ENCODE data around the gene KDM2A.
"Not testable (repeated sequence)": the region's sequence is repeated elsewhere in the genome, so short reads cannot be mapped to it uniquely, and the experiment has no call there.

Gene KDM2A

DNA sequence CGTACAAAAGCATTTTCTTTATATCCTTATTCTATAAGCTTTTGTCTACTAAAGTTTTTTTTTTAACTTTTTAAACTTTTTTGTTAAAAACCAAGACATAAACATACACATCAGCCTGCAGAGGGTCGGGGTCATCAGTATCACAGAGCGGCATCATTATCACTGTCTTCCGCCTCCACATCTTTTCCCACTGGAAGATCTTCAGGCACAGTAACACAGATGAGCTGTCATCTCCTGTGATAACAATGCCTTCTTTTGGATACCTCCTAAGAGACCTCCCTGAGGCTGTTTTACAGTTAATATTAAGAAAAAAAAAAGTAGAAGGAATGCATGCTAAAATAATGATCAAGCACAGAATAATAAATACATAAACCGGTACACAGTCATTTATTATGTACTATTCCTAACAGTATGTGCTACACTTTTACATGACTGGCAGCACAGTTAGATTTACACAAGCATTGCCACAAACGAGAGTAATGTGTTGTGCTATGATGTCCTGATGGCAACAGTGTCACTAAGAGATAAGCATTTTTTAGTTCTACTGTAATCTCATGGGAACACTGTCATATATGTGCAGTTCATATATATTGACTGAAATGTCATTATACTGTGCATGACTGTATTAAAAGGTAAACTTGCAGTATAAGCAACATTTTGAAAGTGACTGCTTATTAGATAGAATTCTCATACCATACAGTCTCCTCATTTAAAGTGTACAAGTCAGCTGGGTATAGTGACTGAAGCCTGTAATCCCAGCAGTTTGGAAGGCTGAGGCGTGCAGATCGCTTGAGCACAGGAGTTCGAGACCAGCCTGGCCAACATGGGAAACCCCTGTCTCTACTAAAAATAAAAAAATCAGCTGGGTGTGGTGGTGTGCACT, 58.6 kb downstream of the KDM2A start:
- DNase-seq (ENCODE audit: low spot score in 2 of 2) (no peak), ATAC-seq (no peak)
- Mint-ChIP-seq H3K4me3 (no peak overlapping the region), H3K9me3 (no peaks in the 10 kb centered on the region), H3K4me1 (peaks cover 19% of the 10 kb centered on the region), H3K36me3 (peaks cover 42% of the 10 kb centered on the region), H3K27ac (no peak overlapping the region)

DNA sequence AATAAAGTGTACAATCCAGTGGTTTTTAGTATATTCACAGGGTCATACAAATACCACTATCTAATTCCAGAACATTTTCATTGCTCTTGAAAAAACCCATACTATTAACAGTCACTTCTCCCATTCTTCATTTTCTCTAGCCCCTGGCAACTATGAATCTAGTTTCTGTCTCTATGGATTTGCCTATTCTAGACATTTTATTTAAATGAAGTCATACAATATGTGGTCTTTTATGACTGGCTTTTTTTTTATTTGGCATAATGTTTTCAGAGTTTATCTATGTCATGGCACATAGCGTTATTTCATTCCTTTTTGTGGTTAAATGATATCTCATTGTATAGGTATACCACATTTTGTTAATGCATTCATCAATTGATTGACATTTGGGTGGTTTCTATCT, 59.4 kb downstream of the KDM2A start:
- Mint-ChIP-seq H3K36me3 (peaks cover 50% of the 10 kb centered on the region), H3K4me3 (no peak overlapping the region), H3K4me1 (peaks cover 19% of the 10 kb centered on the region), H3K9me3 (no peaks in the 10 kb centered on the region), H3K27ac (no peak overlapping the region)
- DNase-seq (ENCODE audit: low spot score in 2 of 2) (no peak), ATAC-seq (no peak)

DNA sequence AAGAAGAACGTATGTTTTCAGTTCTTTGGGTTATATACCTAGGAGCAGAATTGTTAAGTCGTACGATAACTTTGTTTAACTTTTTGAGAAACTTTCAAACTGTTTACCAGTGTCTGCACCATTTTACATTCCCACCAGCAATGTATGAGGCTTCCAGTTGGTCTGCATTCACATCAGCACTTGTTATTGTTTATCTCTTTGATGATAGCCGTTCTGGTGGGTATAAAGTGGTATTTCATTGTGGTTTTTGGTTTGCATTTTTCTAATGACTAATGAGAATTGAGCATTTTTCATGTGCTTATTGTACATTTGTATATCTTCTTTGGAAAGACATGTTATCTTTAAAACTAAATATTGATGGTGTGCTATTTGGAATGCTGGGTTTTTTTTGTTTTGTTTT, 59.8 kb downstream of the KDM2A start:
- Mint-ChIP-seq H3K4me3 (no peak overlapping the region), H3K36me3 (peaks cover 55% of the 10 kb centered on the region), H3K4me1 (peaks cover 19% of the 10 kb centered on the region), H3K27ac (no peak overlapping the region), H3K9me3 (no peaks in the 10 kb centered on the region)
- DNase-seq (ENCODE audit: low spot score in 2 of 2) (no peak), ATAC-seq (no peak)

DNA sequence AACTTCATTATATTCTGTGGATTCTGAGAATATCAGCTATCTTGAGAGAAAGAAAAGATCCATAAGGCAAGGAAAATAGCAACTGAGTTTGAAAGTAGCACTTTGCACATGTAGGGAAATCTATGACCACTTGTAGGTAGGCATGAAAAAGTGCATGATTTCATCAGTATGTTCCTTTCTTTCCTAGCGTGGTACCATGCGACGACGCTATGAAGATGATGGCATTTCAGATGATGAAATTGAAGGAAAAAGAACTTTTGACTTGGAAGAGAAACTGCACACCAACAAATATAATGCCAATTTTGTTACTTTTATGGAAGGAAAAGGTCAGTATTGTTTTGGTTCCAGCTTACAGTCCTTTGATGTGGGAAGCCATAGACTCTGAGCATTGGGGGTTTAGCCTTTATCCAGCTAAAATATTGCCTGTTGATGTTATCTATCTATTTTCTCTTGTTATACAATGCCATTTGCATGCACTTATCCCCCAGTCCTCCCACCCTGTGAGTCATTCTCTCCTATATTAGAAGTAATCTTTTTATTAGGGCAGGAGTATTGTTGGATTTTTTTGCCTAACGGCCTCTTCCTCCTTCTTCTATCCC, 60.9 kb downstream of the KDM2A start:
- Mint-ChIP-seq H3K27ac (no peak overlapping the region), H3K9me3 (no peaks in the 10 kb centered on the region), H3K4me3 (no peak overlapping the region), H3K4me1 (peaks cover 17% of the 10 kb centered on the region), H3K36me3 (peaks cover 60% of the 10 kb centered on the region)
- DNase-seq (ENCODE audit: low spot score in 2 of 2) (no peak), ATAC-seq (no peak)

DNA sequence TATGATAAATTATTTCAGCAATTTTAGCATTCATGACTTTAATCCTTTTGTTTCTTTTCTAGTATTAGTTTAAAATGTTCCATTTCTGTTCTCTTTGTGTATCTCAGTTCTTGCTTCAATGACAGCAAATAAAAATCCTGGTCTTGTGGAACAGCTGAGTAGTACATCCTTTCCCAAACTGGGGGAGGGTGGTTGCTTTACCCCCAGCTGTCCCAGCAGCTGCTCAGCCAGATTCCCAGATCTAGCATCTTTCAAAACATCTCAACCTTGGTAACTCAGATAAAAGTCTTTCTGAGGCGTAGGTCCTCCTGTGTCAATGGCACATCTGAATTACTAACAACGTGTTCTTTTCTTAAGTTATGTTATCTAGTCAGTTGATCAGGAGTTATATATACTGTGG, 75.0 kb downstream of the KDM2A start:
- H3K27ac Mint-ChIP-seq: no peak overlapping the region
- H3K4me1 Mint-ChIP-seq: peaks cover 4% of the 10 kb centered on the region
- H3K4me3 Mint-ChIP-seq: no peak overlapping the region
- H3K9me3 Mint-ChIP-seq: no peaks in the 10 kb centered on the region
- H3K36me3 Mint-ChIP-seq: peaks cover 90% of the 10 kb centered on the region
- ATAC-seq (no peak), DNase-seq (ENCODE audit: low spot score in 2 of 2) (no peak)

DNA sequence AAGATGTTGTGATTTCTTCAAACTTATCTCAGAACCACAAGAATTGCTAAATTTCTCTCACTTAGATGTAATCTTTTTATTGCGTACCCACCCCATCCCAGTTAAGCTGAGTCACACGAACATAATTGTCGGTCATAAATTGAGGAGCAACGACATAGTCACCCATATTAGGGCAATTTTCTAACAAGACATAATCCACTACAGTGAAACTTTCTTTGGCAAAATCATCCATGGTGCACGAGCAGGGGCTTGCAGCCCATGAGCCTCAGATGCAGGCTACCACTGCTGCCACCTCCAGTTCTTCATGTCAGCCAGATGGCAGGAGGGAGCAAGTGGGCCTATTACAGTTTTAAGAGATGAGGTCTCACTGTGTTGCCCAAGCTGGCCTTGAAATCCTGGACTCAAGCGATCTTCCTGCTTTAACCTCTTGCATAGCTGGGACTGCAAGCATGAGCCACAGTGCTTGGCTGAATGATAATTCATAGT, 77.0 kb downstream of the KDM2A start:
- Mint-ChIP-seq H3K36me3 (peaks cover 85% of the 10 kb centered on the region), H3K4me3 (no peak overlapping the region), H3K4me1 (peaks cover 6% of the 10 kb centered on the region), H3K27ac (peak overlapping the region; percentile 43), H3K9me3 (no peaks in the 10 kb centered on the region)
- DNase-seq (ENCODE audit: low spot score in 2 of 2) (no peak), ATAC-seq (no peak)

DNA sequence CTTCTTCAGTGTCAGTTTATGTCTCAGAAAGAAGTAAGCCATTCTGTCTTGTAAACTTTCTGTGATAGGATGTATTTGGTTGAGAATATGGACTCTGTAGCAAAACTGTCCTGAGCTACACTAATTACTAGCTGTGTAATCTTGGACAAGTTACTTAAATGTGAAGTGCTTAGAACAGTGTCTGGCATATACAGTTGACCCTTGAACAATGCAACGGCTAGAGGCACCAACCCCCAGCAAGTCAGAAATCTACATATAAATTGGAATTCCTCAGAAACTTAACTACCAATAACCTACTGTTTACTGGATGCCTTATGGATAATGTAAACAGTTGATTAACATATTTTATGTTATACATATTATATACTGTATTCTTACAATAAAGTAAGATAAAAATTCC, 78.5 kb downstream of the KDM2A start:
- no peak for DNase-seq (ENCODE audit: low spot score in 2 of 2)
- Mint-ChIP-seq H3K27ac (peak overlapping the region; percentile 45), H3K9me3 (no peaks in the 10 kb centered on the region), H3K36me3 (peaks cover 84% of the 10 kb centered on the region), H3K4me1 (peaks cover 6% of the 10 kb centered on the region), H3K4me3 (no peak overlapping the region)
- ATAC-seq: no peak

DNA sequence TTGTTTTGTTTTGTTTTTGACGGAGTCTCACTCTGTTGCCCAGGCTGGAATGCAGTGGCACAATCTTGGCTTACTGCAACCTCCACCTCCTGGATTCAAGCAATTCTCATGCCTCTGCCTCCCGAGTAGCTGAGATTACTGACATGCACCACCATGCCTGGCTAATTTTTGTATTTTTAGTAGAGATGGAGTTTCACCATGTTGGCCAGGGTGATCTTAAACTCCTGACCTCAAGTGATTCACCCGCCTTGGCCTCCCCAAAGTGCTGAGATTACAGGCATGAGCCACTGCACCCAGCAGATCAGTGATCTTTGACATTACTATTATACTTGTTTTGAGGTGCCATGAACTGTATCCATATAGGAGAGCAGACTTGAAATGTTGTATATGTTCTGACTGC, 79.7 kb downstream of the KDM2A start:
- H3K36me3 Mint-ChIP-seq: peaks cover 83% of the 10 kb centered on the region
- not testable (repeated sequence) for H3K4me1 Mint-ChIP-seq; H3K4me3 Mint-ChIP-seq; H3K9me3 Mint-ChIP-seq; ATAC-seq; DNase-seq (ENCODE audit: low spot score in 2 of 2)
- peak overlapping the region; percentile 8 for H3K27ac Mint-ChIP-seq

DNA sequence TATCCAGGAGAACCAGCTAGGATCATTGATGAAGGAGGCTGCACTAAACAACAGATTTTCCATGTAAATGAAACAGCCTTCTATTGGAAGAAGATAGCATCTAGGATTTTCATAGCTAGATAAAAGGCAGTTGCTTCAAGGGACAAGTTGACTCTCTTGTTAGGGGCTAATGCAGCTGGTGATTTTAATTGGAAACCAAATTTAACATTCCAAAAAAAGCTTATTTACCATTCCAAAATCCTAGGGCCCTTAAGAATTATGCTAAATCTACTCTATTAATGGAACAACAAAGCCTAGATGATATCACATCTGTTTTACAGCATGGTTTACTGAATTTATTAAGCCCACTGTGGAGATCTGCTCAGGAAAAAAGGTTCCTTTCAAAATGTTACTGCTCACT, 80.7 kb downstream of the KDM2A start:
- DNase-seq (ENCODE audit: low spot score in 2 of 2): no peak
- H3K9me3 Mint-ChIP-seq: no peaks in the 10 kb centered on the region
- no peak overlapping the region for H3K4me3 Mint-ChIP-seq
- no peak for ATAC-seq
- H3K4me1 Mint-ChIP-seq: peaks cover 6% of the 10 kb centered on the region
- H3K27ac Mint-ChIP-seq: no peak overlapping the region
- peaks cover 80% of the 10 kb centered on the region for H3K36me3 Mint-ChIP-seq

DNA sequence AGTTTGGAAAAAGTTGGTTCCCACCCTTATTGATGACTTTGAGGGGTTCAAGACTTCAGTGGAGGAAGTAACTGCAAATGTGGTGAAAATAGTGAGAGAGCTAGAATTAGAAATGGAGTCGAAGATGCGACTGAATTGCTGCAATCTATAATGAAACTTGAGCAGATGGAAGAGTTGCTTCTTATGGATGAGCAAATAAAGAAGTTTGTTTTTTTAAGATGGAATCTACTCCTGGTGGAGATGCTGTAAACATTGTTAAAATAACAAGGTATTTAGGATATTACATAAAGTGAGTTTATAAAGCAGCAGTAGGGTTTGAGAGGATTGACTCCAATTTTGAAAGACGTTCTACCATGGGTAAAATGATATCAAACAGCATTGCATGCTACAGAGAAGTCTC, 83.0 kb downstream of the KDM2A start:
- no peak for DNase-seq (ENCODE audit: low spot score in 2 of 2)
- Mint-ChIP-seq H3K4me3 (no peak overlapping the region), H3K4me1 (peaks cover 6% of the 10 kb centered on the region), H3K9me3 (no peaks in the 10 kb centered on the region), H3K36me3 (peaks cover 88% of the 10 kb centered on the region), H3K27ac (no peak overlapping the region)
- no peak for ATAC-seq

DNA sequence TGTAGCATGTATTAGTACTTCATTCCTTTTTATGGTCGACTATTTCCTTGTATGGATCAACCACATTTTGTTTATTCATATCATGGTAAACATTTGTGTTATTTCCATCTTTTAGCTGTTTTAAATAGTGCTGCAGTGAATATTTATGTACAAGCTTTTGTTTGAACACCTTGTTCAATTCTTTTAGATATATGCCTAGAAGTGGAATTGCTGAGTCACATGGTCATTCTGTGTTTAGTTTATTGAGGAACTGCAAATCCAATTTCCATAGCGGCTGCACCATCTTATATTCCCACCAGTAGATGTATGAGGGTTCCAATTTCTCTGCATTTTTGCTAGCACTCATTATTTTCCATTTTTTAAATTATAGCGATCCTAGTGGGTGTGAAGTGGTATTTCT, 85.8 kb downstream of the KDM2A start:
- Mint-ChIP-seq H3K27ac (no peak overlapping the region), H3K36me3 (peaks cover 90% of the 10 kb centered on the region), H3K4me3 (no peak overlapping the region), H3K4me1 (no peaks in the 10 kb centered on the region), H3K9me3 (no peaks in the 10 kb centered on the region)
- ATAC-seq: no peak
- DNase-seq (ENCODE audit: low spot score in 2 of 2): no peak

DNA sequence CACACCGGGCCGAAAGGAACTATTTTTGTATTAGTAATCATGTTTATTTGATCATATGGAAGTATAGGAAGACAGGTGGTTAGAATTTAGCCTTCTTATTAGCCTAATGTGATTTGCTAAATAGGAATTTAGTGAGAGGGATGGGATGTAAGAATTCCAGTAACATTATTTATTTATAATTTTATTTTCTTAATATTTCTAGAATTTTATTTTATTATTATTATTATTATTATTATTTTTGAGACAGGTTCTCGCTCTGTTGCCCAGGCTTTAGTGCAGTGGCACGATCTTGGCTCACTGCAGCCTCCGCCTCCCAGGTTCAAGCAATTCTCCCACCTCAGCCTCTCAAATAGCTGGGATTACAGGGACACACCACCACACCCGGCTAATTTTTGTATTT, 90.2 kb downstream of the KDM2A start:
- not testable (repeated sequence) for H3K4me3 Mint-ChIP-seq; H3K4me1 Mint-ChIP-seq; DNase-seq (ENCODE audit: low spot score in 2 of 2); H3K9me3 Mint-ChIP-seq; H3K27ac Mint-ChIP-seq; ATAC-seq
- H3K36me3 Mint-ChIP-seq: peaks cover 93% of the 10 kb centered on the region

DNA sequence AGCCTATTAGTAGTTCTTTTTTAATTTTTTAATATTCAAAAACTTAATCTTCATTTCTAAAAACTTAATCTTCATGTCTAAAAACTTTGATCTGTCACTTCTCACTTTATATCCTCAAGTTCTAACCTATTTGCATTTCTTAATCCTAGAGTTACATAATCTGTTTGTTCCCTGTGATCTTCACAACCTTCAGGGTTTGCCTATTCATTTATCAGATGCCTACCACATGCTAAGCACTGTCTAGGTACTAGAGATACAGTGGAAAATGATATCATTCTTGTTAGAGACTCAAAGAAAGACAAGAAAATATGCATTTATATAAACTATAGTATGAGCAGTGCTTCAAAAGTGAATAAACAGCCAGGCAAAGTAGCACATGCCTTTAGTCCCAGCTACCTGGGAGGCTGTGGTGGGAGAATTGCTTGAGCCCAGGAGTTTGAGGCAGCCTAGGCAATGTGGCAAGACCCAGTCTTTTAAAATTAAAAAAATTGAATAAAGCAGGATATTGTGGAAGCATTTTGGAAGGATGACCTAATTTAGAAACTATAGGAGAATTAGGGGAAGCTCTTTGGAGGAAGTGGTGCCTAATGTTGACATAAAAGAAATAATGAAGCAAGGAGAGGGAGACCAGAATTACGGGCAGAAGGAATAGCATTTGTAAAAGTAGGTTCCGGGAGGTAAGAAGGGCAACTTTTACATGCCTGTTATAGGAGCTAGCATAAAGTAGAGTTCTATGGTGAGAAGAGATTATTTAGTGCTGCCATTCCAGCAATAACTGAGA, 92.8 kb downstream of the KDM2A start:
- no peak for ATAC-seq
- Mint-ChIP-seq H3K9me3 (no peaks in the 10 kb centered on the region), H3K4me1 (no peaks in the 10 kb centered on the region)

DNA sequence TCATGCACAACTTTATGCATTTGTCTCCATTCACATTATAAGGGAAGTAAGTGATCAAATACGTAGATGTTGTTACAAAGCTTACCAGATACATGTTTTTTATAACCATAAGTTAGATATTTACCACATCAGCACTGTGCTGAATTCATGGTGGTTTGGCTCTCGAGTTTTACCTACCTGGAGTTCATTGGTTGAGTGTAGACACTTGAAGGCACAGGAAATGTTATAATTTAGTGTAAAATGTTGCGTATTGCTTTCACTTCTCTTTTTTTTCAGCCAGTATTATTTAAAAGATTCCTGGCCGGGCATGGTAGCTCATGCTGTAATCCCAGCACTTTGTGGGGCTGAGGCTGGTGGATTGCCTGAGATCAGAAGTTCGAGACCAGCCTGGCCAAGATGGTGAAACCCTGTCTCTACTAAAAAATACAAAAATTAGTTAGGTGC, 94.1 kb downstream of the KDM2A start:
- no peaks in the 10 kb centered on the region for H3K4me1 Mint-ChIP-seq
- H3K9me3 Mint-ChIP-seq: no peaks in the 10 kb centered on the region
- no peak overlapping the region for H3K4me3 Mint-ChIP-seq
- DNase-seq (ENCODE audit: low spot score in 2 of 2) (no peak), ATAC-seq (no peak)
- H3K36me3 Mint-ChIP-seq: peaks cover 97% of the 10 kb centered on the region
- H3K27ac Mint-ChIP-seq: no peak overlapping the region

More for the DNA sequence above, 92.8 kb downstream of the KDM2A start:
- H3K36me3 Mint-ChIP-seq: peaks cover 97% of the 10 kb centered on the region
- DNase-seq (ENCODE audit: low spot score in 2 of 2): no peak
- H3K27ac Mint-ChIP-seq: no peak overlapping the region
- no peak overlapping the region for H3K4me3 Mint-ChIP-seq

DNA sequence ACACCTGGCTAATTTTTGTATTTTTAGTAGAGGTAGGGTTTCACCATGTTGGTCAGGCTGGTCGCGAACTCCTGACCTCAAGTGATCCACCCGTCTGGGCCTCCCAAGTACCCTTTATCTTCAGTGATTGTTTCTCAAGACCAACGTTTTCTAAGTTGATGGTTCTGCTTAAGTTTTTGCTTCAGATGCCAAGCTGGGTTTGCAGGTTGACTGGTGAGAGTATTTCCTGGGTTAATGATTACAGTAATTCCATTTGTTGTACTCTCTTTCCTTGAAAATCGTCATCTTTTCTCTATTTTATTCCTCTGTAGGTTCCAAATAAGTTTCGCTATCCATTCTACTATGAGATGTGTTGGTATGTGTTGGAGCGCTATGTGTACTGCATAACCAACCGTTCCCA, 108.7 kb downstream of the KDM2A start:
- ATAC-seq (no peak), DNase-seq (ENCODE audit: low spot score in 2 of 2) (no peak)
- Mint-ChIP-seq H3K36me3 (peaks cover 98% of the 10 kb centered on the region), H3K27ac (no peak overlapping the region), H3K4me1 (no peaks in the 10 kb centered on the region), H3K9me3 (no peaks in the 10 kb centered on the region), H3K4me3 (no peak overlapping the region)

Data from stimulated activated effector memory CD8-positive, alpha-beta T cell treated with anti-CD3 and anti-CD28 coated beads, Interleukin-12 subunit alpha, Interleukin-12 subunit beta, amount 100 ng/mL, for 72 hours (primary cell).